HG03135 (cell line): Measurements from ENCODE around the gene COX5A.
"Not testable (repeated sequence)": the region's sequence is repeated elsewhere in the genome, so short reads cannot be mapped to it uniquely, and the experiment has no call there.

Source experiments
- ATAC-seq: cut with Tn5 transposase; IDR thresholded peaks from one replicate; pipeline ENCODE4 v1.9.1; 2021; ENCODE audit warnings: mild to moderate bottlenecking, moderate library complexity; ENCODE audit not compliant: unreplicated experiment

Gene COX5A

GRCh38 chr15:74902295-74903075, 35.4 kb downstream of the COX5A start:
- no peak for ATAC-seq

- no peak for ATAC-seq
Measured at GRCh38 chr15:74901612-74902063, 36.2 kb downstream of the COX5A start.

GRCh38 chr15:74897300-74897701, 40.6 kb downstream of the COX5A start:
- ATAC-seq, result no peak

- no peak for ATAC-seq
Measured at GRCh38 chr15:74896316-74896715, 41.6 kb downstream of the COX5A start.

- ATAC-seq, result no peak
Measured at GRCh38 chr15:74895830-74896229, 42.0 kb downstream of the COX5A start.

GRCh38 chr15:74894383-74894782, 43.5 kb downstream of the COX5A start:
- not testable (repeated sequence) for ATAC-seq

GRCh38 chr15:74893627-74894026, 44.2 kb downstream of the COX5A start:
- no peak for ATAC-seq

- ATAC-seq, result no peak
Measured at GRCh38 chr15:74892931-74893330, 44.9 kb downstream of the COX5A start.

- no peak for ATAC-seq
Measured at GRCh38 chr15:74892313-74892712, 45.6 kb downstream of the COX5A start.

GRCh38 chr15:74891469-74891868, 46.4 kb downstream of the COX5A start:
- no peak for ATAC-seq

GRCh38 chr15:74890665-74890960, 47.3 kb downstream of the COX5A start:
- no peak for ATAC-seq

GRCh38 chr15:74889883-74890664, 47.8 kb downstream of the COX5A start, which contains the start of gene MPI:
MPI (plus strand) TSS chr15:74890042; CDS start chr15:74890074, 32 bp downstream.
- ATAC-seq, result peak; percentile 88

GRCh38 chr15:74889390-74889882, 48.4 kb downstream of the COX5A start:
- ATAC-seq, result peak; percentile 26

GRCh38 chr15:74888716-74889115, 49.2 kb downstream of the COX5A start:
- ATAC-seq, result no peak

GRCh38 chr15:74887537-74888193, 50.2 kb downstream of the COX5A start:
- not testable (repeated sequence) for ATAC-seq

- ATAC-seq, result no peak
Measured at GRCh38 chr15:74885461-74885860, 52.4 kb downstream of the COX5A start.

- ATAC-seq, result no peak
Measured at GRCh38 chr15:74884428-74885223, 53.2 kb downstream of the COX5A start.

GRCh38 chr15:74882528-74882927, 55.3 kb downstream of the COX5A start:
- ATAC-seq, result no peak

- ATAC-seq, result no peak
Measured at GRCh38 chr15:74878273-74878672, 59.6 kb downstream of the COX5A start.

- ATAC-seq, result no peak
Measured at GRCh38 chr15:74873756-74874424, 64.0 kb downstream of the COX5A start.
